Endodermal cell (in vitro differentiated cells): Measurements from ENCODE around the gene MT1A. TPM values are rescaled to one million over a fixed set of nuclear protein-coding genes. Genes with fewer than 3 reads are reported as not detected.

ENCODE experiments used
- DNase-seq: peaks from one replicate; pipeline ENCODE4 v3.0.0-alpha.2; 2017
- H3K27ac ChIP-seq: 2 replicates; pipeline ENCODE4 v1.5.1; 2013; ENCODE audit warnings: mild to moderate bottlenecking, low read depth, low read length, moderate library complexity
- H3K27me3 ChIP-seq: 2 replicates; pipeline ENCODE4 v1.6.1; 2013; ENCODE audit warnings: mild to moderate bottlenecking, low read length, moderate library complexity; ENCODE audit not compliant: insufficient read depth, control insufficient read depth, poor library complexity, severe bottlenecking
- H3K36me3 ChIP-seq: 2 replicates; pipeline ENCODE4 v1.7.0; 2013; ENCODE audit warnings: mild to moderate bottlenecking, low read length, moderate library complexity; ENCODE audit not compliant: control insufficient read depth, insufficient read depth
- H3K4me1 ChIP-seq: one replicate; pipeline ENCODE4 v1.7.0; 2013; ENCODE audit warnings: low read length; ENCODE audit not compliant: control insufficient read depth, insufficient read depth
- H3K4me3 ChIP-seq: 2 replicates; pipeline ENCODE4 v1.5.1; 2013; ENCODE audit warnings: mild to moderate bottlenecking, low read length, moderate library complexity
- H3K9ac ChIP-seq: 2 replicates; pipeline ENCODE4 v1.6.1; 2013; ENCODE audit warnings: mild to moderate bottlenecking, low read length, moderate library complexity; ENCODE audit not compliant: poor library complexity, severe bottlenecking; ENCODE audit errors: extremely low read depth
- H3K9me3 ChIP-seq: 2 replicates; pipeline ENCODE4 v1.6.1; 2013; ENCODE audit warnings: mild to moderate bottlenecking, low read length, moderate library complexity; ENCODE audit not compliant: control insufficient read depth
- H3K27ac Mint-ChIP-seq: 2 replicates; pipeline ENCODE4 v1.8.0; 2020; ENCODE audit warnings: mixed read lengths
- H3K27me3 Mint-ChIP-seq: 2 replicates; pipeline ENCODE4 v1.8.0; 2021; ENCODE audit warnings: mild to moderate bottlenecking, mixed read lengths; ENCODE audit not compliant: insufficient read depth
- H3K36me3 Mint-ChIP-seq: 2 replicates; pipeline ENCODE4 v1.8.0; 2020; ENCODE audit warnings: low read depth, mixed read lengths
- H3K4me1 Mint-ChIP-seq: 2 replicates; pipeline ENCODE4 v1.8.0; 2020; ENCODE audit warnings: mixed read lengths
- H3K4me3 Mint-ChIP-seq: 2 replicates; pipeline ENCODE4 v1.8.0; 2020; ENCODE audit warnings: mild to moderate bottlenecking, moderate library complexity, mixed read lengths
- H3K9me3 Mint-ChIP-seq: 2 replicates; pipeline ENCODE4 v1.8.0; 2020; ENCODE audit warnings: mild to moderate bottlenecking, mixed read lengths
- CTCF ChIP-seq: fragments of 200-600 bp; sonication (generic); conservative IDR thresholded peaks from 2 replicates; pipeline ENCODE4 v1.5.0; 2021; ENCODE audit warnings: antibody characterized with exemption, mild to moderate bottlenecking
- WGBS, 2 experiments: methylation state at CpG; one replicate each; pipeline versions ENCODE4 v1.1.5 to v1.1.7; 2013; ENCODE audit warnings: missing lambda C conversion rate in 2 of 2, mixed read lengths in 1 of 2; ENCODE audit not compliant: insufficient coverage in 1 of 2, insufficient read length in 1 of 2; 5-methylcytosine and 5-hydroxymethylcytosine counted together
- total RNA-seq, 2 donors: library from RNA; stranded (reverse); fragmentation: NEBNext Ultra II Directional in 1 of 2; extraction: Animal tissue kit (Norgen Biotek cat#: 25700) in 1 of 2; gene quantifications; 2 replicates in 1 of 2; 3 replicates in 1 of 2; pipeline ENCODE4 v1.2.1, GENCODE V29; 2021

MT1A gene
- total RNA-seq, 2 donors from 2014 or later = not detected

- Mint-ChIP-seq H3K36me3 (no peaks in the 10 kb centered on the region), H3K4me3 (peak overlapping the region; percentile 63), H3K4me1 (peaks cover 16% of the 10 kb centered on the region), H3K27ac (no peak overlapping the region), H3K27me3 (peaks cover 81% of the 10 kb centered on the region), H3K9me3 (no peaks in the 10 kb centered on the region)
- Histone ChIP-seq H3K27me3 (peaks cover 70% of the 10 kb centered on the region), H3K36me3 (no peaks in the 10 kb centered on the region), H3K9ac (no peak overlapping the region), H3K27ac (no peak overlapping the region), H3K4me1 (no peaks in the 10 kb centered on the region), H3K9me3 (no peaks in the 10 kb centered on the region), H3K4me3 (peak overlapping the region; percentile 59)
- no peak for TF ChIP-seq CTCF
- WGBS, 2 experiments = 39 to 46% methylated on average over 20 to 23 of the region's 23 CpGs
- DNase-seq = no peak
Measured at GRCh38 chr16:56616608-56617211, 21.8 kb upstream of the MT1A start.

DNA sequence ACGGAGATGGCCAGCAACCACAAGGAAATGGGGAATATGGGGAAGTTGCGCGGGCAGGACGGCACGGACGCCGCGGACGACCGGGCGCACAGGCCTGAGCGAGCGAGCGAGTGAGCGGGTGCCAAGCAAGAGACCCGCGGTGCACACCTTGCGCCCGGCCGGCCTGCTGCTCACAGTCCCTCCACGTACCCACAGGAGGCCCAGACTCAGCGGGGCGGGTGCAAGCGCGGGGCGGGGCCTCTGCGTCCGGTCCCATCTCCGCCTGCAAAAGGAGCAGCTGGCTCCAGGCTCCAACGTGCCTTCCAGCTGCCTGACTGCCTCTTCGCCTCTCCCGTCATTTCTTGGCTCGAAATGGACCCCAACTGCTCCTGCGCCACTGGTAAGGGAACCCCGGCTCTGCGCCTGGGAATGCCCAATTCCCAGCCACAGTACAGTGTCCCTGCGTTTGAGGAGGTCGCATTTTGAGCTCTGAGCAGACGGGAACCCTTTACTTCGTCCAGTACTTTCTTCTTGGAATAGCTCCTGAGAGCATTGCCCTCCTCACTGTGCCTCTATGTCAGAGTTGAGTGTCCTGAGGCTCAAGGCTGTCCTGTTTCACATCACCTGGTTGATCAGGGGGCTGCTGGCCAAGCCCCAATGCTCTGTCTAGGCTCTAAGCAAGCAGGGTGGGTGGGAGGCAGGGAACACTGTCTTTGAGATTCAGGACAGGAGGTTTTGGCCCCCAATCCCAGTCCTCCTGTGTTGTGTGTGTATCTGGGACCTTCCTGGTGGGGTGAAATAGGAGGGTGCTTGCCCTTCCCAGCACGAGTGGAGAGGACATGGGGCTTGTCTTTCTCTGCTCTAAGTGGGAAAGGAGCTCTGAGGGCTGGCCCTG lies 21.0 kb upstream of the MT1A start:
- peak overlapping the region; percentile 59 for H3K4me3 ChIP-seq
- H3K9ac ChIP-seq = no peak overlapping the region
- H3K27ac ChIP-seq = no peak overlapping the region
- peaks cover 70% of the 10 kb centered on the region for H3K27me3 ChIP-seq
- WGBS, 2 experiments = 12 to 14% methylated on average over 20 to 40 of the region's 41 CpGs
- Mint-ChIP-seq H3K4me1 (peaks cover 22% of the 10 kb centered on the region), H3K4me3 (peak overlapping the region; percentile 63), H3K9me3 (no peaks in the 10 kb centered on the region), H3K27me3 (peaks cover 82% of the 10 kb centered on the region), H3K27ac (no peak overlapping the region), H3K36me3 (no peaks in the 10 kb centered on the region)
- TF ChIP-seq CTCF = no peak
- no peaks in the 10 kb centered on the region for H3K9me3 ChIP-seq
- no peaks in the 10 kb centered on the region for H3K36me3 ChIP-seq
- peak; percentile 85 for DNase-seq
- no peaks in the 10 kb centered on the region for H3K4me1 ChIP-seq

DNA sequence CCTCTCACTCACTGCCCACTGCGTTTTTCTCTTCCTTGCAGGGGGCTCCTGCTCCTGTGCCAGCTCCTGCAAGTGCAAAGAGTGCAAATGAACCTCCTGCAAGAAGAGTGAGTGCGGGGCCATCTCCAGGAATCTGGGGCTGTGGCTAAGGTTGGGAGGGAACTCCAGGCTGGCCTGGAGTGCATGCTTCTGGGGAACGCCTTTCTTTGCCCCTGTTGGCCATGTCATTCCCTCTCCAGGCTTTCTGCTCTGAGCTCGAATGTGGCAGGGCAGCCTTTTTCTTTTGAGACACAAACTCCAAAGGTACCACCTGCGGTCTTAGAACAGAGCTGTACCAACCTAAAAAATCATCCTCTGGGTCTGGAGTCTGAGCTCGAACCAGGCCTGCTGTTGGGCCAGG lies 20.3 kb upstream of the MT1A start:
- H3K4me1 ChIP-seq = no peaks in the 10 kb centered on the region
- Mint-ChIP-seq H3K4me3 (peak overlapping the region; percentile 63), H3K27me3 (peaks cover 86% of the 10 kb centered on the region), H3K9me3 (no peaks in the 10 kb centered on the region), H3K36me3 (no peaks in the 10 kb centered on the region), H3K4me1 (peaks cover 22% of the 10 kb centered on the region), H3K27ac (no peak overlapping the region)
- peak; percentile 53 for DNase-seq
- peaks cover 70% of the 10 kb centered on the region for H3K27me3 ChIP-seq
- WGBS, 2 experiments = 48 to 52% methylated on average over 6 of the region's 6 CpGs
- H3K27ac ChIP-seq = no peak overlapping the region
- no peak overlapping the region for H3K9ac ChIP-seq
- peaks cover 5% of the 10 kb centered on the region for H3K9me3 ChIP-seq
- no peak for TF ChIP-seq CTCF
- no peaks in the 10 kb centered on the region for H3K36me3 ChIP-seq
- H3K4me3 ChIP-seq = no peak overlapping the region
